Mesodermal cell (in vitro differentiated cells): ENCODE results near the gene NCAM2.

Experiments used
- H3K27ac ChIP-seq: 2 replicates; pipeline ENCODE4 v1.7.0; 2013; ENCODE audit warnings: mild to moderate bottlenecking, low read depth, low read length, moderate library complexity; ENCODE audit not compliant: severe bottlenecking
- H3K36me3 ChIP-seq: 2 replicates; pipeline ENCODE4 v1.7.1; 2013; ENCODE audit warnings: mild to moderate bottlenecking, low read length, moderate library complexity; ENCODE audit not compliant: control insufficient read depth, insufficient read depth
- H3K4me1 ChIP-seq: one replicate; pipeline ENCODE4 v1.7.1; 2013; ENCODE audit warnings: mild to moderate bottlenecking, low read length; ENCODE audit not compliant: insufficient read depth, control insufficient read depth, poor library complexity, severe bottlenecking
- H3K4me3 ChIP-seq: 2 replicates; pipeline ENCODE4 v1.7.0; 2013; ENCODE audit warnings: low read length, control low read depth, mild to moderate bottlenecking; ENCODE audit not compliant: insufficient read depth, poor library complexity, severe bottlenecking; ENCODE audit errors: extremely low read depth
- H3K9me3 ChIP-seq: 2 replicates; pipeline ENCODE4 v1.7.1; 2013; ENCODE audit warnings: mild to moderate bottlenecking, low read length, moderate library complexity; ENCODE audit not compliant: control insufficient read depth
- WGBS, 2 experiments: methylation state at CpG; one replicate each; pipeline ENCODE4 v1.1.5; 2013; ENCODE audit warnings: missing lambda C conversion rate in 2 of 2; ENCODE audit not compliant: insufficient coverage in 2 of 2; 5-methylcytosine and 5-hydroxymethylcytosine counted together

The NCAM2 gene

DNA sequence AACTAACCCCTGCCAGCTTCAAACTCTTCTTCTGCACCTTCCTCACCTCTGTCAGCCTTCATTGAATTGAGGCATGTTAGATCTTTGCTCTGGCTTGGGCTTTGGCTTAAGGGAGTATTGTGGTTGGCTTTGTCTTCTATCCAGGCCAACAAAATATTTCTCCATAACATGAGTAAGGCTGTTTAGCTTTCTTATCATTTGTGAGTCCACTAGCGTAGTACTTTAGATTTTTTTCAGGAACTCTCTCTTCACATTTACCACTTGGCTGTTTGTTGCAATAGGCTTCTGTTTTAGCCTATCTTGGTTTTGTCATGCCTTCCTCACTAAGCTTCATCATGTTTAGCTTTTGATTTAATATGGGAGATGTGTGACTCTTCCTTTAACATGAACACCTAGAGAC is 417.5 kb downstream of the NCAM2 start:
- H3K4me1 ChIP-seq: no peaks in the 10 kb centered on the region
- WGBS, 2 experiments: no CpG with 5 or more reads among the region's 1 CpG
- H3K4me3 ChIP-seq: no peak overlapping the region
- no peak overlapping the region for H3K27ac ChIP-seq
- H3K36me3 ChIP-seq: no peaks in the 10 kb centered on the region
- H3K9me3 ChIP-seq: no peaks in the 10 kb centered on the region

DNA sequence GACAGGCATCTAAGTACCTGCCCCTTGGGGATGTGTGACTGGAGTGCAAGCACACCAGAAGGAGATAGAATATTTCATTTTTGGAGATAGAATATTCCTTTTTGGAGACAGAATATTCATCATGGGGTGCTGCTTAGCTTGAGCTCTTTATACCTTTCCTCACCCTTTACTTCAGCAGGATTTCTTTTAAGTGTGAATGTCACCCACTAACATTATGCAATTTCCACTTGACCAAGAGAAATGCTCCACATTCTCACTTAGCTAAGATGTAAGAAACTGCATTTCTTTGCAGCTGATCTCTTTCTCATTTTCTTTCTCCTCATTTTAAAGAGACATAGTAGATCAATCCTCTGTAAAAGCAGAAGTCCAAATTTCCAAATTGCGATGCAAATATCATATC is 436.7 kb downstream of the NCAM2 start:
- H3K27ac ChIP-seq: no peak overlapping the region
- H3K4me1 ChIP-seq: no peaks in the 10 kb centered on the region
- 100% methylated on average over 1 of the region's 1 CpG for WGBS, 2 experiments
- no peak overlapping the region for H3K4me3 ChIP-seq
- H3K9me3 ChIP-seq: no peaks in the 10 kb centered on the region
- H3K36me3 ChIP-seq: no peaks in the 10 kb centered on the region

DNA sequence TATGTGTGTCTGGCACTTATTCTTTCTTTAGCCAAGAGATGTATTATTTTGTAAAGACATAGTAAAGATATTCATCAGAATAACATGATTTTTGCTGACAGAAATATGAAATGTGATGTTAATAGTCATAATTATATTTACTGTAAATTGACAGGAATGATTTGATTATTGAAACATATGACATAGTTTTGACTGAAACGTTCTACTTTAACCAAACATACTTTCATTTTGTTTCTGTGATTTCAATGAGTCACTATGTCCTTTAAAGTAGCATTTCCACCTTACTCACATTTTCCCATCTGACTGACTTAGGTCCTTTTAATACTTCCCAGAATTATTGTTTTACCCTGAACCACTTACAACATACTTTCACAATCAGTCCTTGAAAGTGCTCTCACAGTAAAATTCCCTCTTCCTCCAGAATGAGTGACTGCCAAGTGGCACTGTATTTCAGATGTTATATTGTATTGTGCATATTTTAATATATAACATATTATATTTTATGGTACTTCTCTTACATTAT is 437.9 kb downstream of the NCAM2 start:
- WGBS, 2 experiments: 67% methylated on average over 1 of the region's 1 CpG; no CpG with 5 or more reads in 1 of the 2 experiments

DNA sequence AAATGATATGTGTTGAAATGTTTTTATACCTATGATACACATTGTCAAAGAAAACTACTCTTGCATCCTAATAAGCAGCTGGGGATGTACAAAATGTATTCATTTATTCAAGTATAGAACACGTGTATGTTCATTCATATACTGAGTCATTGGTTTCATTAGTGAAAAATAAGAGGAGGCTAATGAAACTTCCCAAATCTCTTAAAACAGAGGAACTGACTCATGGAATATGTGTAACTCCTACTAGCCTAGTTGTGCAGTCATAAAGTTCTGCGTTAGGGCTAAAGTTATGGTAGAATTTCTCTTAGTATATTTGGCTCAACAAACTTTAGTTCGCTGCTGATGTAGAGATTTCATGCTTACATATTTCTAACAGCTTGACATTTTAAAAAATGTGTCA is 441.6 kb downstream of the NCAM2 start:
- H3K4me1 ChIP-seq: no peaks in the 10 kb centered on the region
- H3K9me3 ChIP-seq: no peaks in the 10 kb centered on the region
- no peak overlapping the region for H3K4me3 ChIP-seq
- WGBS, 2 experiments: no CpG with 5 or more reads among the region's 3 CpGs
- no peak overlapping the region for H3K27ac ChIP-seq
- no peaks in the 10 kb centered on the region for H3K36me3 ChIP-seq

More for the DNA sequence above, 437.9 kb downstream of the NCAM2 start:
- H3K27ac ChIP-seq: no peak overlapping the region
- H3K4me3 ChIP-seq: no peak overlapping the region
- H3K4me1 ChIP-seq: no peaks in the 10 kb centered on the region
- H3K36me3 ChIP-seq: no peaks in the 10 kb centered on the region
- H3K9me3 ChIP-seq: no peaks in the 10 kb centered on the region

DNA sequence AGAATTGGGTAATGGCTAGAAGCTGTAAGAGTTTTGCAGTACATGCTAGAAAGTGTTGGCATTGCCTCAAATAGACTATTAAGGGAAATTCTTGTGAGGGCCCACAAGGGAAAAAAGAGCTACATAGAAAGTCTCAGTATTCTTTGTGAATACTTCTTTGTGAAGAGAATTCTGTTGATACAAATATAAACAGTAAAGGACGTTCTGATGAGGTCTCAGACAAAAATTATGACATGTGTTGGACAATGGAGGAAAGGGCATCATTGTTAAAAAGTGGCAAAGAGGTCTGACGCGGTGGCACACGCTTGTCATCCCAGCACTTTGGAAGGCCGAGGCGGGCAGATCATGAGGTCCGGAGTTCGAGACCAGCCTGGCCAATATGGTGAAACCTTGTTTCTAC is 458.9 kb downstream of the NCAM2 start:
- Histone ChIP-seq H3K4me3 (no peak overlapping the region), H3K36me3 (no peaks in the 10 kb centered on the region), H3K9me3 (no peaks in the 10 kb centered on the region), H3K27ac (no peak overlapping the region), H3K4me1 (no peaks in the 10 kb centered on the region)
- 90 to 91% methylated on average over 8 of the region's 8 CpGs for WGBS, 2 experiments

DNA sequence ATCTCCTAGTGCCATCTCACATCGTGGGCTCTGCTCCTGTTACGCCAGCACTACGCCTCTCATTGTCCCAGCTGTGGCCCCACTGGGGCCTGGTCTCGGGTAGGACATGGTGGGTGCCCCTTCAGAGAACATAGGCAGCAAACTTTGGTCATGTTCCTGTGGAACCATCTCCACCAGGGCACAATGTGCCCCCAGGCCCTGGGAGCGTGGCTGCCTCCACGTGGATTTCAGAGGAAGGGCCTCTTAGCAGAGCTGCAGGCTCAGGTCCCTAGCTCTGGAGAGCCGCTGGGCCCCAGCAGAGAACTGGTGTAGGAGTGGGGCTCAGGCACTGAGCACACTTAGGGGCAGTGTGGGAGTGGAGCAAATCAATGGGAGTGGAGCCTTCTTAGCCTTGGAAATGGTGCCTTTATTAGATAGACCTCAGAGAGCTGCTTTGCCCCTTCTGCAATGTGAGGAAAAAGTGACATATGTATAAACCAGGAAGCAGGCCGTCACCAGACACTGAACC is 460.0 kb downstream of the NCAM2 start:
- H3K4me1 ChIP-seq: no peaks in the 10 kb centered on the region
- no peak overlapping the region for H3K4me3 ChIP-seq
- H3K27ac ChIP-seq: no peak overlapping the region
- H3K36me3 ChIP-seq: no peaks in the 10 kb centered on the region
- 81 to 94% methylated on average over 6 to 8 of the region's 8 CpGs for WGBS, 2 experiments
- H3K9me3 ChIP-seq: no peaks in the 10 kb centered on the region

DNA sequence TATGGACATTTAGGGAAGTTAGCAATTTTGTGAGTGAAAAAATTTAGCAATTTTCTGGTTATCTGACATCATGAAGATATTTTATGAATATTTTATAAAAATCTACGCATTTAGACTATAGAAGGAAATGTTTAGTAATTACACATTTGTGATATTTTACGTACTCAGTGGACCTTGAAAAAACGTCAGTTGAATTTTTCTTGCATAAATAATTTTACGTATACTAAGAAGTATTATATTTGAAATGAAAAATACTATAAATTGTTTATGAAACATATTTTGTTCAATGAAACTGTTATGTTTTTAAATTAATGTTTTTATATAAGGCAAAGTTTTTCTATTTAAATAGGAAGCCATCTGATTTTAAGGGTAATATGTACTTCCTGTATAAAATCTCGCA is 462.8 kb downstream of the NCAM2 start:
- no peaks in the 10 kb centered on the region for H3K4me1 ChIP-seq
- no peak overlapping the region for H3K4me3 ChIP-seq
- no CpG with 5 or more reads among the region's 5 CpGs for WGBS, 2 experiments
- H3K27ac ChIP-seq: no peak overlapping the region
- H3K36me3 ChIP-seq: no peaks in the 10 kb centered on the region
- H3K9me3 ChIP-seq: no peaks in the 10 kb centered on the region

DNA sequence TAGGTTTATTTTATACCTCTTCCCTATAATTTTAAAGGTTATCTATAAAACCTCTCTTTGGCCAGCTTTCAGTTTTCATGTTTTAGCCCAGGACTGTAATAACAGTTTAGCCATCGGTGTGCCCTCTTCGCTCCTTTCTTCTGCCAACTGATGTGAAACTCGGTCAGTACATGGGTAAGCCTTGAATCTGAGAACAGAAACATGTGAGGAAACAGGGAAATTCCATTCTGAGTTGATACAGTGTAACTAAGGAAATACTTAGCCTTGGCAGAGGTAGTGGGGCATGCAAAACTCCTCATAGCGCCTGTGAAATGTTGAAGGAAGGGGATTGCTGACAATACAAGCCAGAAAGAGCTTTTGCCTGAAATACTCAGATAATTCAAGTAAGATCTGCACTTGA is 465.2 kb downstream of the NCAM2 start:
- no peaks in the 10 kb centered on the region for H3K4me1 ChIP-seq
- no peaks in the 10 kb centered on the region for H3K36me3 ChIP-seq
- no peak overlapping the region for H3K27ac ChIP-seq
- 83 to 96% methylated on average over 3 to 4 of the region's 4 CpGs for WGBS, 2 experiments
- no peaks in the 10 kb centered on the region for H3K9me3 ChIP-seq
- no peak overlapping the region for H3K4me3 ChIP-seq

DNA sequence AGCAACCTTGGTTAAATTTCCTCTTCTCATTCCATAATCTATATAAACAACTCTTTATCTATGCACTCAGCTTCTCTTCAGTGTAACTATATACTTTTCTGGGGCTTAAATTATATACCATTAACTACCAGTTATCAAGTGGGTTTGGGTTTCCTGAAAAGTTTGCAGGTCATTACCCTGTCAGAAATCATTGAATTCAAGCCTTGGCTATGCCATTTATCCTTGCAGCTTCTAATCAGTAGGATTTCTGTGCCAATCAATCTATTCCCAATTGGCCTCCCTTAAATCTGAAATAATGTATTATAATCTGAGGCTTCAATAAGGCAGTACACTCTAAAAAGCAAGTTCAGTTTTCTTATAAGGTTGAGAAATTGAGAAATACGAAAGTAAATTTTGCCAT is 466.5 kb downstream of the NCAM2 start:
- Histone ChIP-seq H3K4me3 (no peak overlapping the region), H3K4me1 (no peaks in the 10 kb centered on the region), H3K27ac (no peak overlapping the region), H3K36me3 (no peaks in the 10 kb centered on the region), H3K9me3 (no peaks in the 10 kb centered on the region)
- no CpG with 5 or more reads among the region's 1 CpG for WGBS, 2 experiments

DNA sequence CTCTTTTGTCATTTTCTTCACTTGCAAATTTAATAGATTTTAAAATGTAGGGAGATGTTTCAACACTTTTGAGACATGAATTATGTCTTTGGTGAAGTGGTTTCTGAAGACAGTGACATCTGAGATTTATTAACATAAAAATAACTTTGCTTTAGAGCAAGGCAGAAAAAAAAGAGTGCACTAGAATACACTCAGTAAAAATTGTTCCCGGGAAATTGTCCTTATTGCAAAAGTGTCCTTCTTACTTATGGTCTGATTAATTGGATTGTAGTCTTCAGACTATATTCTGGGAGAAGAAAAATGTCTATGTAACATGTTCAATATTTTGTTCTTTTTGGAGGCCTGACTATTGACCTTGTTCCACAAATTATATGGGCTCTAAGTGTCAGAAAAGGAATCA is 468.5 kb downstream of the NCAM2 start:
- H3K4me3 ChIP-seq: no peak overlapping the region

DNA sequence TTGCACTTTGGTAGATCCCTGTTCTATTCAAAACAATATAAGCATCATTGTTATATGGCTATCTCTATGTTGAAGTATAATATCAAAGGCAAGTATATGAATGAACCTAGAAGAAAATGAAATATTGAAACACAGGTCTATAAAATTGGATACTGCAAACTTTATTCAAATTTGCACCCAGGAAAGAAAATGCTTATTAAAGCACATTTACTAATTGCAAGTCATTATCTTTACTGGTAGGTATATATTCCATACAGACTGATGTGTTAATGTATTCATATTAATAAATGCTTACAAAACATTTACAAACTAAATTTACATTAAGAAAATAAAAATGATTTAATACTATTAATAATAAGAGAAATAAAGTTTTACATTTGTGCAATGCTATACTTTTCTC is 469.8 kb downstream of the NCAM2 start:
- Histone ChIP-seq H3K4me3 (no peak overlapping the region), H3K27ac (no peak overlapping the region), H3K4me1 (no peaks in the 10 kb centered on the region), H3K36me3 (no peaks in the 10 kb centered on the region), H3K9me3 (no peaks in the 10 kb centered on the region)

More for the DNA sequence above, 468.5 kb downstream of the NCAM2 start:
- Histone ChIP-seq H3K36me3 (no peaks in the 10 kb centered on the region), H3K4me1 (no peaks in the 10 kb centered on the region), H3K9me3 (no peaks in the 10 kb centered on the region), H3K27ac (no peak overlapping the region)
- 100% methylated on average over 1 of the region's 1 CpG; no CpG with 5 or more reads in 1 of the 2 experiments for WGBS, 2 experiments
